SHP77 (cell line): ENCODE measurements around the gene DFFA.
"Not testable (repeated sequence)": the region's sequence is repeated elsewhere in the genome, so short reads cannot be mapped to it uniquely, and the experiment has no call there.

Experiments used
- DNase-seq, 2 experiments: peaks; one replicate each; lab custom pipeline; 2025; lab: John Stamatoyannopoulos, UW

DFFA gene

GRCh38 chr1:10457875-10458274 is 14.5 kb downstream of the DFFA start:
- DNase-seq = no peak

- not testable (repeated sequence) for DNase-seq
Observed at GRCh38 chr1:10457462-10457861, 14.9 kb downstream of the DFFA start.

- no peak for DNase-seq
Observed at GRCh38 chr1:10456661-10457060, 15.7 kb downstream of the DFFA start.

- no peak for DNase-seq
Observed at GRCh38 chr1:10456048-10456447, 16.3 kb downstream of the DFFA start.

GRCh38 chr1:10451287-10451686 is 21.0 kb downstream of the DFFA start:
- no peak for DNase-seq

GRCh38 chr1:10450836-10451235 is 21.5 kb downstream of the DFFA start:
- DNase-seq = no peak

- no peak for DNase-seq
Observed at GRCh38 chr1:10450156-10450814, 22.0 kb downstream of the DFFA start.

- no peak for DNase-seq
Observed at GRCh38 chr1:10449751-10450150, 22.6 kb downstream of the DFFA start, which contains the start of gene CORT. Gene CORT (plus strand): TSS chr1:10450031. CDS start chr1:10450224, 193 bp downstream.

- no peak for DNase-seq
Observed at GRCh38 chr1:10446790-10447422, 25.4 kb downstream of the DFFA start.

GRCh38 chr1:10444795-10445397 is 27.4 kb downstream of the DFFA start:
- DNase-seq = no peak

- no peak for DNase-seq
Observed at GRCh38 chr1:10444248-10444647, 28.1 kb downstream of the DFFA start.

- DNase-seq = no peak
Observed at GRCh38 chr1:10440794-10441193, 31.5 kb downstream of the DFFA start.

- no peak for DNase-seq
Observed at GRCh38 chr1:10440305-10440704, 32.0 kb downstream of the DFFA start.

- no peak for DNase-seq
Observed at GRCh38 chr1:10438677-10439163, 33.6 kb downstream of the DFFA start.

GRCh38 chr1:10437052-10437451 is 35.3 kb downstream of the DFFA start:
- DNase-seq = no peak

- no peak for DNase-seq
Observed at GRCh38 chr1:10434590-10434989, 37.7 kb downstream of the DFFA start.

- no peak for DNase-seq
Observed at GRCh38 chr1:10433790-10434189, 38.5 kb downstream of the DFFA start.

GRCh38 chr1:10432910-10433700 is 39.2 kb downstream of the DFFA start:
- DNase-seq = no peak

GRCh38 chr1:10431070-10431730 is 41.1 kb downstream of the DFFA start:
- no peak for DNase-seq

- peak; percentile 69 for DNase-seq
Observed at GRCh38 chr1:10430216-10431069, 41.9 kb downstream of the DFFA start, which contains the start of gene CENPS. Gene CENPS (plus strand): TSS chr1:10430433. CDS start chr1:10430518, 85 bp downstream.

GRCh38 chr1:10429868-10430215 is 42.5 kb downstream of the DFFA start:
- DNase-seq = no peak
